NCI-H460 (cell line): ENCODE data around the gene CXCL17. TPM values are rescaled to one million over a fixed set of nuclear protein-coding genes. Genes with fewer than 3 reads are reported as not detected.
"Not testable (repeated sequence)": the region's sequence is repeated elsewhere in the genome, so short reads cannot be mapped to it uniquely, and the experiment has no call there.

Source experiments
- DNase-seq: peaks from one replicate; pipeline ENCODE4 v3.0.0-alpha.2; 2016; ENCODE audit warnings: low read depth; ENCODE audit errors: extremely low read depth
- polyA plus RNA-seq: library from polyadenylated mRNA; depleted of rRNA; stranded (reverse); fragments of >200 nt; gene quantifications from 2 replicates; pipeline ENCODE4 v1.2.3, GENCODE V29; 2014; cell fraction: nucleus; rRNA removed
- total RNA-seq: library from RNA; depleted of rRNA; stranded (reverse); fragments of >200 nt; shearing (Covaris generic); gene quantifications from 2 replicates; pipeline ENCODE4 v1.2.3, GENCODE V29; 2014; rRNA removed

CXCL17 gene, protein sequence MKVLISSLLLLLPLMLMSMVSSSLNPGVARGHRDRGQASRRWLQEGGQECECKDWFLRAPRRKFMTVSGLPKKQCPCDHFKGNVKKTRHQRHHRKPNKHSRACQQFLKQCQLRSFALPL
- total RNA-seq: not detected in 2 replicates
- polyA plus RNA-seq: not detected in 2 replicates

GRCh38 chr19:42442833-42443232 is at the start of gene CXCL17:
Gene CXCL17 (minus strand): TSS chr19:42442946. CDS start chr19:42442832, 114 bp downstream.
- no peak for DNase-seq

GRCh38 chr19:42488783-42489521 is 46.2 kb upstream of the CXCL17 start:
- DNase-seq: no peak

GRCh38 chr19:42487798-42488178 is 45.0 kb upstream of the CXCL17 start:
- DNase-seq: no peak

- no peak for DNase-seq
Observed at GRCh38 chr19:42487032-42487797, 44.5 kb upstream of the CXCL17 start.

DNA sequence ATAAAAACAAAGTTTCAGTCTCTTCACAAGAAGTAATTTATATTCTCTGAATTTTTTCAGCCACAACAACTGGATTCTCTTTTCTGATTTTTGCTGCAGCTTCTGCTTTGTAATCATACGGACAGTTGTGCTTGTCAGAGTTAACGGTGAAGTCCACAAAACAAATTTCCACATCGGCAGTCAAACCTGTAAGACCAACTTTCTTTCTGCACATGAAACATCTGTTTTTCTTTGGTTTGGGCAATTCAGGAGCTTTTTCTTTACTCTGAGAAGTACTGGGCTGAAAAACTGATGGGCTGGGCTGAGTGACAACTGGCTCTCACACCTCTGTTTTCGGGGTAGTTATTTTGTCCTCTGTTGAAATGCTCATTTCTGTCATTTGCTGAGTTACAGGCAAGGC is 42.3 kb upstream of the CXCL17 start:
- DNase-seq: not testable (repeated sequence)

DNA sequence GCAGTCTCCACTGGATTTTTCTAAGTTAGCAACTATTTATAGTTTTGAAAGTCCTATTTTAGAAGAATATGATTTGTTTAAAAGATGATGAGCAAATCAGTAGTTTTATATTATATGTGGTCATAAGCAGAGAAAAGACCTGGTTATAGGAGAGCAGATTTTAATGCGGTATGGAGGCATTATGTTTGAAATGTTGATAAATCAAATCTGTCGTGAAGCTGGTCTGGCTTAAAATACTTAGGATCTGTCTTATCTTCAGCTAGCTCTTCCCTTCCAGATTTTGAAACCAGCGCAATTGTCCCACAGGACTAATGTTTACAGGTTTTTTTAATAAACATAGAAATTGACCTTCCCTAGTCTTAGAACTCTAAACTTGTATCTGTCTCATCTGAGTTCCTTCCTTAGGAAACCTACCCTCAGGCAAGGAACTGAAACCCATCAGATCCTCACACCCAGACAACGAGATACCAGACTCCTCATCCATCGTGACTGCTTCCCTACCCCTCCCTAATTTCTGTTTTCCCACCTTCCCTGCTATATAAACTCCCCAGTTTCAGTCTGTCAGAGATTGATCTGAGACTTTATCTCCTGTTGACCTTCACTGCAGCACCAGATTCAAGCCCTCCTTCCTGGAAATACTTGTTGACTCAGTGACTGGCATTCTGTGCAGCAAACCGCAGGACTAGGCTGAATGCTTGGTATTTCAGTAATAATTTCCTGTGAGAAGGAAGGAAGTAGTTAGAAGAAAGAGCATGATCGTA is 37.8 kb upstream of the CXCL17 start:
- DNase-seq: peak; percentile 13

DNA sequence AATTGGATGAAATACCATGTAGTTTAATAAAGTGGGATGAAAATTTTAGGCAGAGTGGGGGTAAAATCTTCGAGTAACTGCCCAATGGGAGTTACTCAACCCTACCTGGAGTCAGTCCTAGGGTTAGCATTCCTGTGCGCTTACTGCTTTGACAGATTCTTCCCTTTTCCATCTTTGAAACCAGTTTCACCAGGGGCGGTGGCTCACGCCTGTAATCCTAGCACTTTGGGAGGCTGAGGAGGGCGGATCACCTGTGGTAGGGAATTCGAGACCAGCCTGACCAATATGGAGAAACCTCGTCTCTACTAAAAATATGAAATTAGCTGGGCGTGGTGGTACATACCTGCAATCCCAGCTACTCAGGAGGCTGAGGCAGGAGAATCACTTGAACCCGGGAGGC is 37.0 kb upstream of the CXCL17 start:
- no peak for DNase-seq

DNA sequence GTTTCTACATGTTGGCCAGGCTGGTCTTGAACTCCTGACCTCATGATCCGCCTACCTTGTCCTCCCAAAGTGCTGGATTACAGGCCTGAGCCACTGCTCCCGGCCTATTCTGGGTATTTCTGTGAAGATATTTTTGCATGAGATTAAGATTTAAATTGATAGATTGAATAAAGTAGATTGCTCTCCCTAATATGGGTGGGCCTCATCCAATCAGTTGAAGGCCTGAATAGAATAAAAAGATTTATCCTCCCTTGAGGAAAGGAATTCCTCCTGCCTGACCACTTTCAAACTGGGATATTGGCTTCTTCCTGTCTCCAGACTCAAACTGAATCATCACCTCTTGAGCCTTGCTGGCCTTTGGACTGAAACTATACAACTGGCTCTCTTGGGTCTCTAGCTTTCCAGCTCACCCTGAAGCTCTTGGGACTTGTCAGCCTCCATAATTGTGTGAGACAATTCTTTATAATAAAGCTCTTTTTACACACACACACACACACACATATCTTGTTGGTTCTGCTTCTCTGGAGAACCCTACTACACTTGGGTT is 36.1 kb upstream of the CXCL17 start:
- DNase-seq: no peak

- no peak for DNase-seq
Observed at GRCh38 chr19:42477933-42478332, 35.2 kb upstream of the CXCL17 start.

GRCh38 chr19:42477117-42477516 is 34.4 kb upstream of the CXCL17 start:
- no peak for DNase-seq

GRCh38 chr19:42475366-42475765 is 32.6 kb upstream of the CXCL17 start:
- no peak for DNase-seq

DNA sequence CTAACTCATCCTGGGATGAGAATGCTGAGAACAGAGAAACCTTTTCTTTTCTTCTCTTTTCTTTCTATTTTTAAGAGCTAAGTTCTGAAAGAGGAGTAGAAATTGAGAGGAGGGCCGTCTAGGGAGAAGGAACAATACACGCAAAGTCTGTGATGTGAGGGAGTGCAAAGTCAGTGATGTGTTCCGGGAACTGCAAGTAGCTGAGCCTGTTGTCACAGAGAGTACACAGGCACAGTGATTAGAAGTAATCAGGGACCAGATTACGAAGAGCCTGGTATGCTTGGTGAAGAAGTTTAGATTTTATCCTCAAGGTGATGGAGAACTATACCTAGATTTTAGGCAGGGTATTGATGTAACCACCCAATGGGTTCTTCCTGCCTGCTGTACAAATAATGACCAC is 32.0 kb upstream of the CXCL17 start:
- no peak for DNase-seq

DNA sequence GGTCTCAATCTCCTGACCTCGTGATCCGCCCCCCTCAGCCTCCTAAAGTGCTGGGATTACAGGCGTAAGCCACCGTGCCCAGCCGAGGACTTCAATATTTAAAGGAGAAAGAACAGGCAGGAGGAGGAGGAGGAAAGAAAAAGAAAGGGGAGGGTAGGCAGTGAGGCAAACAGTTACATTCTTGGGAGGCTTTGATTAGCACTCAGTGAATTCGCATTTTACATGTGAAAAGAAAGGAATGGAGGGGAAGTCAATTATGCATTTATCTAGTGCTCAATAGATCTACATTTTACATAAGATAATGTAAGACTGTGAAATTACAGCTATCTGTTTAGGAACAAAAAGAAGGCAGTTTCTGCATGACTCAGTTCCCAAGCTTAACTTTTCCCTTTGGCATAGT is 30.9 kb upstream of the CXCL17 start:
- DNase-seq: no peak

- DNase-seq: no peak
Observed at GRCh38 chr19:42472402-42473147, 29.8 kb upstream of the CXCL17 start.

GRCh38 chr19:42471554-42472249 is 29.0 kb upstream of the CXCL17 start:
- no peak for DNase-seq

DNA sequence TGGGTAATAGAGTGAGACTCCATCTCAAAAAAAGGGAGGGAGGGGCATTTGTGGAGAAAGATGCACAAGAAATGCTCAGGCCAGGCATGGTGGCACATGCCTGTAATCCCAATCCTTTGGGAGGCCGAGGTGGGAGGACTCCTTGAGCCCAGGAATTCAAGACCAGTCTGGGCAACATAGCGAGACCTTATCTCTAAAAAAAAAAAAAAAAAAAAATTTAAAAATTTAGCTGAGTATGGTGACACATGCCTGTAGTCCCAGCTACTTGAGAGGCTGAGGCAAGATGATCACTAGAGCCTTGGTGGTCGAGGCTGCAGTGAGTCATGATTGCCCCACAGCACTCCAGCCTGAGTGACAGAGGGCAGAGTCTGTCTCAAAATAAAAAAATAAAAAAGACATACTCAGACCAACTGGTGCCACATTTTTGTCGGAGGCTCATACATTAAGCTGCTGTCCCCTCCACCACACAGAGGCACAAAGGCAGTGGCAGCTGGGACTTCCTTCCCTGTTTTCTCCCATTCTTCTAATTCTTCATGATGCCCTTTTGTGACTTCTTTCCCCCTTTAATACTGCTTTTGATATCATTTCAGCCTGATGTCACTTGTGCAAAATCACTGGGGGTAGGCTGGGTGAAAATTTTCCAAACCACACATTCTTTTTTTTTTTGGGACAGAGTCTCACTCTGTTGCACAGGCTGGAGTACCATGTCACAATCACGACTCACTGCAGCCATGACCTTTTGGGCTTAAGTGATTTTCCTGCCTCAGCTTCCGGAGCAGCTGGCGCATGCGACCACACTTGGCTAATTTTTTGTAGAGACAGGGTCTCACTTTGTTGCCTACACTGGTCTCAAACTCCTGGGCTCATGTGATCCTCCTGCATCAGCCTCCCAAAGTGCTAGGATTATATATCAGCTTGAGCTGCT is 26.8 kb upstream of the CXCL17 start:
- no peak for DNase-seq

GRCh38 chr19:42468273-42468796 is 25.6 kb upstream of the CXCL17 start:
- no peak for DNase-seq

GRCh38 chr19:42467183-42467760 is 24.5 kb upstream of the CXCL17 start:
- no peak for DNase-seq
